ENCODE measurements around the gene HS3ST1.

Gene HS3ST1

GRCh38 chr4:11428899-11429698, 405 bp upstream of the HS3ST1 start:
- H3K27ac ChIP-seq (ENCODE audit: low read depth, low read length) = no peak overlapping the region
- no peaks in the 10 kb centered on the region for H3K9me2 ChIP-seq (replicated peaks; ENCODE audit: insufficient read depth, low read length)
- no peaks in the 10 kb centered on the region for H3K9me3 ChIP-seq (ENCODE audit: insufficient read depth, low read length)
- no peak overlapping the region for H3K4me2 ChIP-seq (ENCODE audit: low read depth, low read length, poor library complexity, severe bottlenecking)
- no peak overlapping the region for H3K4me3 ChIP-seq (ENCODE audit: insufficient read depth, low read length, poor library complexity, severe bottlenecking)
- H3K79me2 ChIP-seq (ENCODE audit: insufficient read depth, low read length) = no peaks in the 10 kb centered on the region
- TF ChIP-seq CTCF (IDR thresholded peaks at IDR 0.05; ENCODE audit: insufficient read depth, low read length, poor library complexity, severe bottlenecking) (no peak), EZH2phosphoT487 (conservative IDR thresholded peaks at IDR 0.05; ENCODE audit: low read length) (no peak)
- H3K9ac ChIP-seq (ENCODE audit: low read length) = no peak overlapping the region
- no peaks in the 10 kb centered on the region for H3K36me3 ChIP-seq (ENCODE audit: low read length)
- H3F3A ChIP-seq (ENCODE audit: insufficient read depth) = no peaks in the 10 kb centered on the region
- H2AFZ ChIP-seq (ENCODE audit: low read depth, low read length, severe bottlenecking) = no peak overlapping the region
- H3K27me3 ChIP-seq (ENCODE audit: low read length) = no peaks in the 10 kb centered on the region
- no peaks in the 10 kb centered on the region for H4K20me1 ChIP-seq (ENCODE audit: low read depth, low read length)

GRCh38 chr4:11427121-11427996, 1.3 kb downstream of the HS3ST1 start:
- no peaks in the 10 kb centered on the region for H3K27me3 ChIP-seq (ENCODE audit: low read length)
- no peaks in the 10 kb centered on the region for H4K20me1 ChIP-seq (ENCODE audit: low read depth, low read length)
- H3K9me3 ChIP-seq (ENCODE audit: insufficient read depth, low read length) = no peaks in the 10 kb centered on the region
- no peak overlapping the region for H2AFZ ChIP-seq (ENCODE audit: low read depth, low read length, severe bottlenecking)
- no peak overlapping the region for H3K4me2 ChIP-seq (ENCODE audit: low read depth, low read length, poor library complexity, severe bottlenecking)
- H3K27ac ChIP-seq (ENCODE audit: low read depth, low read length) = no peak overlapping the region
- no peaks in the 10 kb centered on the region for H3K9me2 ChIP-seq (replicated peaks; ENCODE audit: insufficient read depth, low read length)
- no peak for TF ChIP-seq CTCF (IDR thresholded peaks at IDR 0.05; ENCODE audit: insufficient read depth, low read length, poor library complexity, severe bottlenecking)
- no peak for TF ChIP-seq EZH2phosphoT487 (conservative IDR thresholded peaks at IDR 0.05; ENCODE audit: low read length)
- no peak overlapping the region for H3K9ac ChIP-seq (ENCODE audit: low read length)
- no peaks in the 10 kb centered on the region for H3K36me3 ChIP-seq (ENCODE audit: low read length)
- H3F3A ChIP-seq (ENCODE audit: insufficient read depth) = no peaks in the 10 kb centered on the region
- no peaks in the 10 kb centered on the region for H3K79me2 ChIP-seq (ENCODE audit: insufficient read depth, low read length)
- no peak overlapping the region for H3K4me3 ChIP-seq (ENCODE audit: insufficient read depth, low read length, poor library complexity, severe bottlenecking)

- H3F3A ChIP-seq (ENCODE audit: insufficient read depth) = no peaks in the 10 kb centered on the region
- no peaks in the 10 kb centered on the region for H3K27me3 ChIP-seq (ENCODE audit: low read length)
- H3K79me2 ChIP-seq (ENCODE audit: insufficient read depth, low read length) = no peaks in the 10 kb centered on the region
- TF ChIP-seq CTCF (IDR thresholded peaks at IDR 0.05; ENCODE audit: insufficient read depth, low read length, poor library complexity, severe bottlenecking) (no peak), EZH2phosphoT487 (conservative IDR thresholded peaks at IDR 0.05; ENCODE audit: low read length) (no peak)
- H3K36me3 ChIP-seq (ENCODE audit: low read length) = no peaks in the 10 kb centered on the region
- no peak overlapping the region for H3K4me3 ChIP-seq (ENCODE audit: insufficient read depth, low read length, poor library complexity, severe bottlenecking)
- no peaks in the 10 kb centered on the region for H3K9me2 ChIP-seq (replicated peaks; ENCODE audit: insufficient read depth, low read length)
- H3K27ac ChIP-seq (ENCODE audit: low read depth, low read length) = no peak overlapping the region
- no peak overlapping the region for H2AFZ ChIP-seq (ENCODE audit: low read depth, low read length, severe bottlenecking)
- no peak overlapping the region for H3K9ac ChIP-seq (ENCODE audit: low read length)
- H4K20me1 ChIP-seq (ENCODE audit: low read depth, low read length) = no peaks in the 10 kb centered on the region
- no peaks in the 10 kb centered on the region for H3K9me3 ChIP-seq (ENCODE audit: insufficient read depth, low read length)
- no peak overlapping the region for H3K4me2 ChIP-seq (ENCODE audit: low read depth, low read length, poor library complexity, severe bottlenecking)
These were observed 2.0 kb downstream of the HS3ST1 start for GRCh38 chr4:11426731-11427120.

Data from SU-DHL-6 (cell line).